Glutamatergic neuron (in vitro differentiated cells): Measurements from ENCODE around the gene BMI1. TPM values are rescaled to one million over a fixed set of nuclear protein-coding genes. Genes with fewer than 3 reads are reported as not detected.

ENCODE experiments used
- DNase-seq: peaks from one replicate; pipeline ENCODE4 v3.0.0; 2022
- H3K27ac Mint-ChIP-seq: one replicate; pipeline ENCODE4 v1.8.0; 2020; ENCODE audit warnings: mild to moderate bottlenecking, mixed read lengths, inconsistent platforms; ENCODE audit not compliant: unreplicated experiment
- H3K27me3 Mint-ChIP-seq: one replicate; pipeline ENCODE4 v1.8.0; 2020; ENCODE audit warnings: mild to moderate bottlenecking, moderate library complexity, mixed read lengths, inconsistent platforms; ENCODE audit not compliant: unreplicated experiment
- H3K36me3 Mint-ChIP-seq: one replicate; pipeline ENCODE4 v1.8.0; 2020; ENCODE audit warnings: mild to moderate bottlenecking, mixed read lengths, inconsistent platforms; ENCODE audit not compliant: unreplicated experiment
- H3K4me1 Mint-ChIP-seq: one replicate; pipeline ENCODE4 v1.8.0; 2020; ENCODE audit warnings: mild to moderate bottlenecking, low read depth, mixed read lengths, inconsistent platforms; ENCODE audit not compliant: unreplicated experiment
- H3K4me3 Mint-ChIP-seq: one replicate; pipeline ENCODE4 v1.8.0; 2020; ENCODE audit warnings: mild to moderate bottlenecking, mixed read lengths, inconsistent platforms; ENCODE audit not compliant: unreplicated experiment
- H3K9me3 Mint-ChIP-seq: one replicate; pipeline ENCODE4 v1.8.0; 2020; ENCODE audit warnings: mild to moderate bottlenecking, moderate library complexity, mixed read lengths, inconsistent platforms; ENCODE audit not compliant: unreplicated experiment
- CTCF ChIP-seq: fragments of 200-600 bp; sonication (generic); IDR thresholded peaks from one replicate; pipeline ENCODE4 v1.5.0; 2021; ENCODE audit not compliant: partially characterized antibody, unreplicated experiment
- total RNA-seq: library from RNA; stranded (reverse); fragmentation: NEBNext Ultra II Directional; extraction: Animal tissue kit (Norgen Biotek cat#: 25700); gene quantifications from one replicate; pipeline ENCODE4 v1.2.1, GENCODE V29; 2021; ENCODE audit not compliant: unreplicated experiment

Gene BMI1
- total RNA-seq, 1 donor from 2014 or later: 23.3 TPM

GRCh38 chr10:22325272-22326144, 4.6 kb downstream of the BMI1 start:
- Mint-ChIP-seq H3K4me3 (peak overlapping the region; percentile 90), H3K27me3 (peaks cover 26% of the 10 kb centered on the region), H3K9me3 (peaks cover 14% of the 10 kb centered on the region), H3K36me3 (peaks cover 6% of the 10 kb centered on the region), H3K4me1 (peaks cover 13% of the 10 kb centered on the region), H3K27ac (no peak overlapping the region)
- TF ChIP-seq CTCF: no peak
- DNase-seq: peak; percentile 70

GRCh38 chr10:22326145-22326702, 5.3 kb downstream of the BMI1 start:
- Mint-ChIP-seq H3K36me3 (peaks cover 6% of the 10 kb centered on the region), H3K9me3 (peaks cover 14% of the 10 kb centered on the region)

GRCh38 chr10:22329150-22329549, 8.3 kb downstream of the BMI1 start:
- peaks cover 10% of the 10 kb centered on the region for H3K9me3 Mint-ChIP-seq
- no peak for DNase-seq
- H3K27me3 Mint-ChIP-seq: peaks cover 17% of the 10 kb centered on the region
- TF ChIP-seq CTCF: no peak
- H3K4me1 Mint-ChIP-seq: peaks cover 7% of the 10 kb centered on the region
- no peak overlapping the region for H3K4me3 Mint-ChIP-seq
- H3K27ac Mint-ChIP-seq: no peak overlapping the region
- H3K36me3 Mint-ChIP-seq: peaks cover 10% of the 10 kb centered on the region

More at GRCh38 chr10:22326145-22326702, 5.3 kb downstream of the BMI1 start:
- Mint-ChIP-seq H3K4me3 (peak overlapping the region; percentile 80), H3K27ac (no peak overlapping the region), H3K4me1 (peaks cover 13% of the 10 kb centered on the region), H3K27me3 (peaks cover 26% of the 10 kb centered on the region)
- DNase-seq: no peak
- TF ChIP-seq CTCF: no peak

- no peak for DNase-seq
- H3K27ac Mint-ChIP-seq: no peak overlapping the region
- H3K36me3 Mint-ChIP-seq: peaks cover 10% of the 10 kb centered on the region
- no peak for TF ChIP-seq CTCF
- peaks cover 14% of the 10 kb centered on the region for H3K27me3 Mint-ChIP-seq
- no peak overlapping the region for H3K4me3 Mint-ChIP-seq
- H3K4me1 Mint-ChIP-seq: no peaks in the 10 kb centered on the region
- peaks cover 3% of the 10 kb centered on the region for H3K9me3 Mint-ChIP-seq
Measured at GRCh38 chr10:22332116-22332692, 11.3 kb downstream of the BMI1 start.
